SK-N-MC (cell line): ENCODE measurements around the gene TECPR2.

Experiments used
- EZH2 ChIP-seq: fragments of 200-600 bp; sonication (generic); IDR thresholded peaks from one replicate; pipeline ENCODE4 v1.6.1; 2017; ENCODE audit warnings: antibody characterized with exemption
- FOXP2 ChIP-seq: optimal IDR thresholded peaks from 2 replicates; pipeline ENCODE3; 2011; ENCODE audit warnings: mild to moderate bottlenecking, moderate library complexity; ENCODE audit not compliant: insufficient read depth; ENCODE audit errors: extremely low read length, control extremely low read depth
- POLR2AphosphoS5 ChIP-seq: IDR thresholded peaks from 2 replicates; pipeline ENCODE4 v1.6.1; 2012; ENCODE audit warnings: mild to moderate bottlenecking, low read depth, low read length, borderline replicate concordance

DNA sequence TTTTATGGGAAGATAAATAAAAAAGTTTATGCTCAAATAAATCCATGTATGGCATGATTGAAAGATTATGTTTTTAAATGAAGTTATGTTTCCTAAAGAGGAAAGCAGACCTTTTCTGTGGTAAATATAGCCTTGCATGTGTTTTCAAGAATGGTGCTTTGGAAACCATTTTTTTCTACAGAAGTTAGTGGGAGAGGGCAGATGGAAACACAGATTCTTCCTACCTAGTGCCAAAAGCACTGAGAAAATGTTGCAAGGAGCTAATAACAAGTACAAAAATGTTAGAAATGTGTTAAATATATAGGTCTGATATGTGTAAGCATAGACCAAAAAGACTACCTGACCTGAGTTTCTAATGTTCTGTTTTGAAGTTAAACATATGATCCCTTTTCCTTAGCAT, 24.3 kb downstream of the TECPR2 start:
- TF ChIP-seq EZH2 (no peak), POLR2AphosphoS5 (no peak), FOXP2 (no peak)
